Activated naive CD8-positive, alpha-beta T cell treated with anti-CD3 and anti-CD28 coated beads, Interleukin-2, amount 50 U/mL, for 24 hours (primary cell): ENCODE results near the gene RAX2.
A peak's percentile ranks its signal among the peaks of the same experiment; 100 is the strongest.

Experiments used
- ATAC-seq: fragments of 150-1000 bp; cut with Tn5 transposase; one replicate; pipeline ENCODE4 v1.10.0; 2021
- DNase-seq: peaks from one replicate; pipeline ENCODE4 v3.0.0; 2021
- H3K27ac Mint-ChIP-seq: one replicate; pipeline ENCODE4 v1.8.0; 2021; ENCODE audit warnings: mild to moderate bottlenecking, mixed read lengths
- H3K27me3 Mint-ChIP-seq: one replicate; pipeline ENCODE4 v1.8.0; 2021; ENCODE audit warnings: mixed read lengths
- H3K36me3 Mint-ChIP-seq: one replicate; pipeline ENCODE4 v1.8.0; 2021; ENCODE audit warnings: low read depth, mixed read lengths
- H3K4me1 Mint-ChIP-seq: one replicate; pipeline ENCODE4 v1.8.0; 2021; ENCODE audit warnings: mixed read lengths
- H3K4me3 Mint-ChIP-seq: one replicate; pipeline ENCODE4 v1.8.0; 2021; ENCODE audit warnings: mild to moderate bottlenecking, moderate library complexity, mixed read lengths
- H3K9me3 Mint-ChIP-seq: one replicate; pipeline ENCODE4 v1.8.0; 2021; ENCODE audit warnings: mixed read lengths

Gene RAX2

GRCh38 chr19:3807574-3808354 is 35.7 kb upstream of the RAX2 start:
- Mint-ChIP-seq H3K36me3 (peaks cover 2% of the 10 kb centered on the region), H3K9me3 (no peaks in the 10 kb centered on the region), H3K4me1 (peaks cover 34% of the 10 kb centered on the region), H3K4me3 (no peak overlapping the region), H3K27ac (no peak overlapping the region), H3K27me3 (peaks cover 3% of the 10 kb centered on the region)
- ATAC-seq (no peak), DNase-seq (no peak)

GRCh38 chr19:3807131-3807480 is 35.1 kb upstream of the RAX2 start:
- Mint-ChIP-seq H3K36me3 (no peaks in the 10 kb centered on the region), H3K9me3 (no peaks in the 10 kb centered on the region), H3K4me1 (peaks cover 30% of the 10 kb centered on the region), H3K27ac (no peak overlapping the region), H3K27me3 (peaks cover 5% of the 10 kb centered on the region), H3K4me3 (no peak overlapping the region)
- no peak for DNase-seq
- no peak for ATAC-seq

GRCh38 chr19:3805859-3806258 is 33.8 kb upstream of the RAX2 start:
- no peaks in the 10 kb centered on the region for H3K36me3 Mint-ChIP-seq
- peaks cover 30% of the 10 kb centered on the region for H3K4me1 Mint-ChIP-seq
- H3K27ac Mint-ChIP-seq = no peak overlapping the region

GRCh38 chr19:3804429-3804828 is 32.4 kb upstream of the RAX2 start:
- Mint-ChIP-seq H3K9me3 (no peaks in the 10 kb centered on the region), H3K27ac (no peak overlapping the region), H3K4me1 (peaks cover 24% of the 10 kb centered on the region), H3K27me3 (peaks cover 6% of the 10 kb centered on the region), H3K36me3 (no peaks in the 10 kb centered on the region), H3K4me3 (no peak overlapping the region)
- DNase-seq (no peak), ATAC-seq (no peak)

More at GRCh38 chr19:3805859-3806258, 33.8 kb upstream of the RAX2 start:
- DNase-seq (no peak), ATAC-seq (no peak)
- no peaks in the 10 kb centered on the region for H3K9me3 Mint-ChIP-seq
- peaks cover 6% of the 10 kb centered on the region for H3K27me3 Mint-ChIP-seq
- H3K4me3 Mint-ChIP-seq = no peak overlapping the region

GRCh38 chr19:3803986-3804385 is 32.0 kb upstream of the RAX2 start:
- Mint-ChIP-seq H3K4me1 (peaks cover 28% of the 10 kb centered on the region), H3K36me3 (no peaks in the 10 kb centered on the region), H3K9me3 (no peaks in the 10 kb centered on the region), H3K27me3 (peaks cover 8% of the 10 kb centered on the region), H3K27ac (no peak overlapping the region), H3K4me3 (no peak overlapping the region)
- DNase-seq (no peak), ATAC-seq (no peak)

- ATAC-seq (no peak), DNase-seq (no peak)
- Mint-ChIP-seq H3K36me3 (no peaks in the 10 kb centered on the region), H3K27ac (peak overlapping the region; percentile 29), H3K9me3 (no peaks in the 10 kb centered on the region), H3K27me3 (peaks cover 8% of the 10 kb centered on the region), H3K4me3 (no peak overlapping the region), H3K4me1 (peaks cover 31% of the 10 kb centered on the region)
These were observed 31.3 kb upstream of the RAX2 start for GRCh38 chr19:3803114-3803888.

- H3K4me1 Mint-ChIP-seq = peaks cover 34% of the 10 kb centered on the region
- peaks cover 8% of the 10 kb centered on the region for H3K27me3 Mint-ChIP-seq
- peak; percentile 66 for DNase-seq
- no peak overlapping the region for H3K27ac Mint-ChIP-seq
- peaks cover 8% of the 10 kb centered on the region for H3K36me3 Mint-ChIP-seq
- peaks cover 5% of the 10 kb centered on the region for H3K9me3 Mint-ChIP-seq
- peak overlapping the region; percentile 45 for H3K4me3 Mint-ChIP-seq
- ATAC-seq = peak; percentile 18
These were observed 29.5 kb upstream of the RAX2 start for GRCh38 chr19:3801412-3802096.

- Mint-ChIP-seq H3K9me3 (peaks cover 6% of the 10 kb centered on the region), H3K4me3 (peak overlapping the region; percentile 45), H3K27me3 (peaks cover 8% of the 10 kb centered on the region), H3K36me3 (peaks cover 10% of the 10 kb centered on the region), H3K27ac (no peak overlapping the region), H3K4me1 (peaks cover 33% of the 10 kb centered on the region)
- no peak for ATAC-seq
- no peak for DNase-seq
These were observed 29.0 kb upstream of the RAX2 start for GRCh38 chr19:3800996-3801395.

GRCh38 chr19:3798137-3798536 is 26.1 kb upstream of the RAX2 start:
- ATAC-seq = peak; percentile 53
- H3K4me1 Mint-ChIP-seq = peaks cover 28% of the 10 kb centered on the region

GRCh38 chr19:3796358-3796757 is 24.3 kb upstream of the RAX2 start:
- no peak for DNase-seq
- Mint-ChIP-seq H3K9me3 (peaks cover 6% of the 10 kb centered on the region), H3K4me1 (peaks cover 22% of the 10 kb centered on the region), H3K27ac (no peak overlapping the region), H3K36me3 (peaks cover 10% of the 10 kb centered on the region), H3K27me3 (peaks cover 3% of the 10 kb centered on the region), H3K4me3 (no peak overlapping the region)
- ATAC-seq = no peak

More at GRCh38 chr19:3798137-3798536, 26.1 kb upstream of the RAX2 start:
- peak overlapping the region; percentile 50 for H3K27ac Mint-ChIP-seq
- DNase-seq = peak; percentile 25
- H3K9me3 Mint-ChIP-seq = peaks cover 6% of the 10 kb centered on the region
- peaks cover 8% of the 10 kb centered on the region for H3K27me3 Mint-ChIP-seq
- H3K4me3 Mint-ChIP-seq = no peak overlapping the region
- peaks cover 10% of the 10 kb centered on the region for H3K36me3 Mint-ChIP-seq

GRCh38 chr19:3793799-3794198 is 21.8 kb upstream of the RAX2 start:
- H3K27me3 Mint-ChIP-seq = no peaks in the 10 kb centered on the region
- H3K4me1 Mint-ChIP-seq = peaks cover 21% of the 10 kb centered on the region
- peaks cover 10% of the 10 kb centered on the region for H3K36me3 Mint-ChIP-seq
- ATAC-seq (no peak), DNase-seq (no peak)
- H3K27ac Mint-ChIP-seq = no peak overlapping the region
- peaks cover 10% of the 10 kb centered on the region for H3K9me3 Mint-ChIP-seq
- H3K4me3 Mint-ChIP-seq = no peak overlapping the region

- DNase-seq (no peak), ATAC-seq (no peak)
- peaks cover 10% of the 10 kb centered on the region for H3K9me3 Mint-ChIP-seq
- no peaks in the 10 kb centered on the region for H3K27me3 Mint-ChIP-seq
- no peak overlapping the region for H3K27ac Mint-ChIP-seq
- H3K4me1 Mint-ChIP-seq = peaks cover 15% of the 10 kb centered on the region
- H3K36me3 Mint-ChIP-seq = peaks cover 5% of the 10 kb centered on the region
- H3K4me3 Mint-ChIP-seq = no peak overlapping the region
These were observed 20.1 kb upstream of the RAX2 start for GRCh38 chr19:3792114-3792513.

GRCh38 chr19:3790941-3791340 is 18.9 kb upstream of the RAX2 start:
- ATAC-seq (no peak), DNase-seq (no peak)
- Mint-ChIP-seq H3K9me3 (peaks cover 4% of the 10 kb centered on the region), H3K27ac (no peak overlapping the region), H3K4me3 (no peak overlapping the region), H3K36me3 (no peaks in the 10 kb centered on the region), H3K4me1 (peaks cover 19% of the 10 kb centered on the region), H3K27me3 (no peaks in the 10 kb centered on the region)

- DNase-seq (no peak), ATAC-seq (no peak)
- H3K27me3 Mint-ChIP-seq = no peaks in the 10 kb centered on the region
- no peak overlapping the region for H3K27ac Mint-ChIP-seq
- no peak overlapping the region for H3K4me3 Mint-ChIP-seq
- H3K4me1 Mint-ChIP-seq = peaks cover 22% of the 10 kb centered on the region
- peaks cover 4% of the 10 kb centered on the region for H3K9me3 Mint-ChIP-seq
- H3K36me3 Mint-ChIP-seq = no peaks in the 10 kb centered on the region
These were observed 18.2 kb upstream of the RAX2 start for GRCh38 chr19:3790209-3790734.
